Raji (cell line): ENCODE measurements around the gene LAMA4.

Experiments used
- POLR2A ChIP-seq: IDR thresholded peaks from 2 replicates; pipeline ENCODE4 v1.6.1; 2011; ENCODE audit warnings: low read depth, low read length, control low read depth; ENCODE audit not compliant: insufficient read depth

The LAMA4 gene

DNA sequence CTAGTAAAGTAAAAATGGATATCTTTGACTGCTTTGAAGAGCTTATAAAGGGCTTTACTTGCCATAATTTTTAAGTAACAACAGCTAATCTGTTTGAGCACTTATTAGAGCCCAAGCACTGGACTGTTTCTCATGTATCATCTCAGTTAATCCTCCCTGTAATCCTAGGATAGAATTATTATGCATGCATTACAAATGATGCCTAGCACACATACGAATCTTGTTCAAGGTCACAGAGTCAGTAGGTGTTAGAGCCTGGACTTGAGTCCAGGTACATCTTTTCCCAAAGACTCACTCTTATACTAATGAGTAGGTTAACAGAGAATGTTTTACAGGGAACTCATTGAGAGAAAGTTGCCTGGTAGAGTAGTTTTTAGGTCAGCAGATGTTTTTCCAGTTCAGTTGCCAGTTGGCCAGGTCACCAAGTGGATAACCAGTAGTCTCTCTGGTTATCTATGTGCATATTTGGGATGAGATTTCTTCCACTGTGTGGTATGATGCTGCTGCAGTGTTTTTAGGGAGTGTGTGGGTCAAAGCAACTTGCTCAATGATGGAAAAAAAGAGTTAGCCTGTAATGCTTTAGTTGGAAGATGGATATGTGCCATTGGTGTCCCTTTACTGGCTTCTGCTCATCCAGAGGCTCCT, 32.3 kb upstream of the LAMA4 start:
- TF ChIP-seq POLR2A: no peak

DNA sequence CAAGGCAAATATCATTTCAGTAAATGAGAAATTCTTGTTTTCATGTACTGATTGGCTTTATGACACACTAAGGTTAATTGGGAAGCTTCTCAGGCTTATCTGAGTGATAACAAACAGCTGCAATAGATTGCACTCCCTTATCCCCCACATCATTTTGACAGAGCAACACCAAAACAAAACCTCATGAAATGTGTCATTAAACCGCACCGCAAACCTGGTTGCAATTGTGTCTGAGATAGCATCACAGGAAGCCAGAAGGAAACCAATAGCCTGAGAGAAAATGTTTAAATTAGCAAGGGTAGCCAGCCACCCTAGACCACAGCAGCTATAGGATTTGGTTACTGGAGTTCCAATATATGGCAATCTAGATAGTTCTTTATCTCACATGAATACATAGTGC, 31.6 kb upstream of the LAMA4 start:
- no peak for TF ChIP-seq POLR2A

DNA sequence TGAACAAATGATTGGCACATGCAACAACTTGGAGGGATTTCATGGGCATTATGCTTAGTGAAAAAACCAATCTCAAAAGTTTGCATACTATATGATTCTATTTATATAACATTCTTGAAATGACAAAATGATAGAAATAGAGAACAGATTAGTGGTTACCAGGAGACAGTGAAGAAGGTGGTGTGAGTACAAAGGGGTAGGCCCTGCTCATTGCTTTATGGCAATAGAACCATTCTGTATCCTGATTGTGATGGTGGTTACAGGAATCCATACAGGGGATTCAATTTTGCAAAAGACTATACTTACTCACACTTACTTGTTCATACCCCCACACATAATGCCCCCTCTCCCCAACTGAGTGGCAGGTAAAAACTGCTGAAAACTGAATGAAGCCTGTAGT, 30.2 kb upstream of the LAMA4 start:
- no peak for TF ChIP-seq POLR2A

DNA sequence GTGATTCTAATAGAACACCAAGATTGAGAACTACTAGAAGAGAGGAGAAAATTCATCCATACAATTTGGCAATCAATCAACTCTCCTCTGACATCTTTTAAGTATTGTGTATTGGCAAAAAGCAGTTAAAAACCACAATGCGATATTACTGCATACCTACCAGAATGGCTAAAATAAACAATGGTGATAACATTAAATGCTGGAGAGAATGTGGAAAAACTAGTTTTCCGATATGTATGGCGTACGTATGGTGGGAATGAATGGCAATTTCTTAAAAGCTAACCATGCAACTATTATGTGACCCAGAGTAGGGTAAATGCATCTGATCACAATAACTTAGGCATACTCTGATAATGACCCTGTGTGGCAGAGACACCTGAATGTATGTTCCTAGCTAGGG, 29.3 kb upstream of the LAMA4 start:
- TF ChIP-seq POLR2A: no peak

DNA sequence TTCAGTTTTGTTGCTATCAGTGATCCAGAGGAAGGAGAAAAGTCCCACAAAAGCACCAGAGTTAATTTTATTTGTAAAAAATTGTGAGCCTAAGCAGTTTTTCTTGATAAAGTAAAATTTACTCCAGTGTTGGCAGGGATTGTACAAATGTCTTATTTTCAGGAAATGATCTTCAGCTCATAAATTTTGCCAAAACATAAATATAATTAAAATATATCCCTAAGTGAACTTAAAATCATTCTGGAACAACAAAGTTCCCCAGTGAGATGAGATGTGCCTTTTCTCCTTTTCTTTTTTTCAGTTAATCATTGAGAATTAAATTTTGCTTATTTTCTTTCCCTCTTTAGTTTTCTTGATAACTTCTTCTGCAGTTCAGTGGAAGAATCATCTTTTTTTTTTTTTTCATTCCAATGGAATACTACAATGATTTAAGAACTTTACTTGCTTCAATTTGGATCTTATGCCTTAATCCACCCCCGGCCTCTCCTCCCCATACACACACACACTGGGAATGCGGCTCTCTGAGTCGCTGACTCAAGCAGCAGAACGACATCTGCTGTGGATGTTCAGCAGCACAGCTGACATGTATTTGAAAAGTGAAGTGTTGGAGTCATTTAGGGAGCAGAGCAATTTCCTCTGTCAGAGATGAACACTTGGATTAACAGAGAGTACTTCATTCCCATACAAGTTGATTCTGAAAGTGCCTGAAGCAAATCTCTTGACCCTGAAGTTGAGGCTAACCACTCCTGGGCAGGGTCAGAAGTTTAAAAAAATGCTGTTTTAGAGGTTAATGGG, 27.7 kb upstream of the LAMA4 start:
- TF ChIP-seq POLR2A: no peak

DNA sequence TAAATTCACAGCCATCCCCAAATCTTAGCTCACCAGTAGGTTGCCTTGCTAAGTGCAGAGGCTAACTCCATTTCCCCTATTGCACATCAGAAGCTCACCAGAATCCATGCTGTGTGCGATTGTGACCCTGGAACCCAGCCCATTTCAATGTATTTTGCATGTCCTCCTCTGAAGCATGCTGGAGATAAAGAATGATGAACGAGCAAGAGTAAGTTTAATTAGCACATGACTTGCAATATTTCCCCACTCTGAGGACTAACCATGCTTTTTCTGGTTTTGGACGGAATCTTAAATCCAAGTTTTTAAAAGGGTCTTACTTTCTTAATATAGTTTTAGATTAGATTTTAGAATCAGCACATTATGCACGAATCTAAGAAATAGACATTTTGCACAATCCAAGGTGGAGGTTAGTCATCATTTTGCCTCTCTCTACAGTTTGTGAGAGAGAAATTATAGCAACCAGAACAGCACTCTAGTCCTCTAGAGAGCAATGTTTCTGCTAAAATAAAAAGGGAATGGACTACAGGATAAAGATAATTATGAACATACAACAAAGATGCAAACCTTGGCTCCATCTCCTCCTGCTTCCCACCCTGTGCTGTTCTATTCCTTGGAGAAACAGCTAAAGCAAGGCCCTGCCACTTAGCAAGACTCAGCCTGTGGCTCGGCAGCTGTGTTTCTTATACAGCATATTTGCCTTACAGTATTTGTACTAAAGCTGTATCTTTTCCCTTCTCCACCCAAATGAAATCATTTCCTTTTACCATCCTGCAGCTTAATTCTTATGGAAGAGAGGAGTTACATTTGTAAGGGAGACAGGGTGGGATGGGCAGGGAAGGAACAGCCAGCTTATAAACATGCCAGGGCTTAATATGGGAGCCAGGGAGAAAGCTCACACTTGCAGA, 24.9 kb upstream of the LAMA4 start:
- no peak for TF ChIP-seq POLR2A

DNA sequence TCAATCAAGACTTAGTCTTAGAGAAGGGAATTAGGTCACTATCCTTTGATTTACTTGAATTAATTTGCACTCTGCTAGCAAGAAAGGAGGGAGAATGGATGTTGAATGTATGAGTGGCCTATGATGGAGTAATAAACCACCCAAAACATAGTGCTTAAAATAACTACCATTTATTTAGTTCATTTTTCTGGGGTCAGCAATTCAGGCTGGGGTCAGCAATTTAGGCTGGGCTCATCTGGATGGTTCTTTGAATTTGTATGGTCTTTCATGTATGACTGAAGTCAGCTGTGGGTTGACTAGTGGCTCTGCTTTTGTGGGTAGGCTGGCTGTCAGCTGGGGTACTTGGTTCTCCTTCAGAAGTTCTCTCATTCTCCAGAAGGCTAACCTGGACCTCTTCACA, 21.0 kb upstream of the LAMA4 start:
- no peak for TF ChIP-seq POLR2A

DNA sequence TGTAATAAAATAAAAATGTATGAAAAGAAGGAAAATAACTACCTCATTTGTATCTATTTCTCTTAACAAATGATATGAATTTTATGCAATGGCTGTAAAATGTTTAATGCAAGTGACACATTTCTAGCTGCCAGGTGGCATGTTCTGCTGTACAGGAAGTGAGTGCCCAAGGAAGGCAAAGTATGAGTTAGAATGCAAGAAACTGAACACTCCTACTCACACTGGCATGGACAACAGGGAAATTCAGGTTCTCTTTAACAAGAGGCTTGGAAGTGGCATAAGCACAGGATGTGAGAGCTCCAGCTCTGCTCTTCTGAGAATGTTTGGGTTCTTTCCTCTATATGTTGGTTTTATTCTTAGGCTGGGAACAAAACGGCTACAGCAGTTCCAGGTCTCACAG, 20.4 kb upstream of the LAMA4 start:
- TF ChIP-seq POLR2A: no peak

DNA sequence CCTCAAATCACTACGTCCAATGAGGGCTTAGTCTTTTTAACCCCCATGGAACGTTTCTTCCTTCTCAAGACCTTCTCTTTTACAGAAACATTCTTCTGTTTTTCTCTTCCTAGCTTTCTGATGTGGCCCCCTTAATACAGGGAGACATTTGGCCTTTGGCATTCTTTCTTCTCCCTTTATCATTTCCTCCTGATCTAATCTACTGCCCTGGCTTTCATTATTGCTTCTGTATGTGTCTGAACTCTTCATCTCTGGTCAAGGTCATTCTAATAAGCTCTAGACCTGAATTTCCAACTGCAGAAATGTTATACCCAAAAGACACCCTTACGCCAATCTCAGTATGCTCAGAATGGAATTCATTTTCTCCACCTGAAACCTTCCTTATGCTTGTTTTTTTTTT, 18.4 kb upstream of the LAMA4 start:
- TF ChIP-seq POLR2A: no peak

DNA sequence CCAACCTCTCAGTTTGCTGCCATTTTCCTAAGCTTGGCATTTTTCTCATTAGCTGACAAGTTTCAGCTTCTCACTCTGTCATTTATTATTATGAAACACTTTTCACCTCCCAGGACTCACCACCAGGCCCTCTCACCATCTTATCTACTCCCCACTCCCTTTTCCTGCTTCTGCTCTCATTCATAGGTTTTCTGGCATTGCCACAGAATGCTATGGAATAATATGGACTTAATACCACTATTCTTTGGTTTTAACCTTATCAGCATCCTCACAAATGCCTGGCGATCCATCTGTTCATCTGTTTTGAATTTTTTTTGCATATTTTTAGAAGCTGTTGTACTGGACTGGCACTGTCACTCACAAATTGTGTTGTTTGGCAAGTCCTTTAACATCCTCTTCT, 16.4 kb upstream of the LAMA4 start:
- no peak for TF ChIP-seq POLR2A

DNA sequence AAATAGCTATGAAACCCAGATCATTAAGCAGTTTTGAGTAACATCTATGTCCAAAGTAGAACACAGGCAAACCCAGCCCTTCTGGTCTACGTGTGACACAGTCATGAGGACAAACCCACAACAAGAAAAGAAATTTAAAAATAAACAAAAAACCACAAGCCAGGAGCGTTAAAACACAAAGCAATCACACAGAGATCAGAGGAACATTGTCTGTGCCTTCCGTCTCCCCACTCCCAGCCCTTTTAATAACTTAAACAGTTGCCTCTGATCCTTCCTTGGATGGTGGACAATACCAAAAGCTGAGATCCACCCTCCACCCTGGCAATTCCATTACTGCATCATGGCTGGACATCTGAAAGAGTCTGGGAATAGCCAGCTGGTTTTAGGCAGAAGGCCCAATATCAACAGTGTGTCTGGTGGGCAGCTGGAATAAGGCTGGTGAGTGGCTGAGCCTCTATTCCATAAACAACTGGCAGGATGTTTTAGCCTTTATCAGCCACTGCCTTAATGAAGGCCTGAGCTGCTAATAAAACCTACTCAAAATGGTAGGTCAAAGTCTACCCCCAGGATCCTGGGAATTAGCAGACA, 15.7 kb upstream of the LAMA4 start:
- no peak for TF ChIP-seq POLR2A

DNA sequence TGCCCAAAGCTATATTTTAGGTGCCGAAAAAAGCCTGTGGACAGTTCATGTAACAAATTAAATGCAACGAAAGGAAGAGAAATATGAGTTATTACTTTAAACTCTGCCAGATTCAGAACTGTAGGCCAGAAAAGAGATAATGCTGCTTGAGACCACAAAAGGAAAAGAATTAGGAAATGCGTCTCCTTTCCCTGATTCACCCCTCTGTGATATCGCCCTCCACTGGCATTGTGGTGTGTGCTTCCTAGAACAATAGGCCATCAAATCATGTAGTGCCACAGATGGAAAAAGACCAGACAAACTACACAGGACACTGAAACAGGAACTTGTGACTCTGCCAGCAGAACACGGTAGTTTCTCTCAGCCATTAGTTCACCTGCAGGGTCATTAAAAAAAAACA, 14.7 kb upstream of the LAMA4 start:
- no peak for TF ChIP-seq POLR2A

DNA sequence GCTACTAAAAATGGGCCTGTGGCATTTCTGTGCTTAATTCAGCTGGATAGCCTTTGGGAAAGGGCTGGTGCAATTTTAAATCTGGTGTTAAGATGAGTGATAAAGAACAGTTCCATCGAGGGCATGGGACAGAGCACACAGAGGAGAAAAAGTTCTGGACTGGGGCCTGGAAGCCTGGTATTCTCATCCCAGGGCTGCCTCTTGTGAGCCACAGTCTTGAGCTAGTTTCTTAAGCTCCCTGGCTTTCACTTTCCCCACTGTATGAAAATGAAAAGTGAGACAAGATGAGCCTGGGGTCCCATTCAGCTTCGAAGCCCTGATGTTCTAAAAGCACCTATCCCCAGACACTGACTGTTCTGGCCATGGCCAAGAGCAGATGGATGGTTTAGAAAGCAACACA, 14.3 kb upstream of the LAMA4 start:
- no peak for TF ChIP-seq POLR2A

DNA sequence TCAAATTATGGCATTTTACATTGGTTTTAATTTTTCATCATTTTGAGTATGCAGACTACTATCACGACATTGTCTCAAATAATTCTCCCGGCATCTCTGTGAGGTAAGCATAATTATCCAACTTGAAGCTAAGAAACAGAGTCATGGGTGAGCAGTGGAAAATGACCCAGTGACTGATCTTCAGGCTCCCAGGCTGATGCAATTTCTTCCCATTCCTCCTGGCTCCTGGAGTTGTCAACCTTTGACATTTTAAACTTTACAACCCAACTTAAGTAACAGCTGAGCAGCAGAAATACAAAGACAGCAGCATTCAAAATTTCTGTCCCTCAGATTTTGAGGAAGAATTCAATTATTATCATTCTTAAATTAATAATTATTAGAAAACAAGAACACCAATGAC, 13.7 kb upstream of the LAMA4 start:
- no peak for TF ChIP-seq POLR2A

DNA sequence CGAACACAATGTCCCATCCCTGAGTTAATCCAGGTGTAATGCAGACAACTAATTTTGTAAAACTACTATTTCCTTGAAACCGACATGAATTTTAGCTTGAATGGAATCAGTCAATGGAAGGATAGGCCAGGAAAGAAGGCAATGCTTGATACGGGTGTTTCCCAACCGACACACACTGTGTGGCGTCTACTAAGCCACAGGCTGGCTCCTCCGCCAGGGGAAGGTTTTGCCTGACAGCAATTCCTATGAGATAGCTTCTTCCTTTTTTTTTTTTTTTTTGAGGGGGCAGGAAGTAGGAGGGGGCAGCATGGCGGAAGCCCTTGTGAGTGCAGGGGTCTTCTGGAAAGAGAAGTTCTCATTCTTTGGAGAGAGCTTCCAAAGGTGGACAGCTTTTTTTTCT, 12.0 kb upstream of the LAMA4 start:
- no peak for TF ChIP-seq POLR2A
